Ammon's horn (tissue), 1 donor: ENCODE data around the gene CELSR1.

ENCODE experiments used
- DNase-seq: peaks from one replicate; pipeline ENCODE4 v3.0.0-alpha.2; 2016; ENCODE audit warnings: low spot score

CELSR1 gene

DNA sequence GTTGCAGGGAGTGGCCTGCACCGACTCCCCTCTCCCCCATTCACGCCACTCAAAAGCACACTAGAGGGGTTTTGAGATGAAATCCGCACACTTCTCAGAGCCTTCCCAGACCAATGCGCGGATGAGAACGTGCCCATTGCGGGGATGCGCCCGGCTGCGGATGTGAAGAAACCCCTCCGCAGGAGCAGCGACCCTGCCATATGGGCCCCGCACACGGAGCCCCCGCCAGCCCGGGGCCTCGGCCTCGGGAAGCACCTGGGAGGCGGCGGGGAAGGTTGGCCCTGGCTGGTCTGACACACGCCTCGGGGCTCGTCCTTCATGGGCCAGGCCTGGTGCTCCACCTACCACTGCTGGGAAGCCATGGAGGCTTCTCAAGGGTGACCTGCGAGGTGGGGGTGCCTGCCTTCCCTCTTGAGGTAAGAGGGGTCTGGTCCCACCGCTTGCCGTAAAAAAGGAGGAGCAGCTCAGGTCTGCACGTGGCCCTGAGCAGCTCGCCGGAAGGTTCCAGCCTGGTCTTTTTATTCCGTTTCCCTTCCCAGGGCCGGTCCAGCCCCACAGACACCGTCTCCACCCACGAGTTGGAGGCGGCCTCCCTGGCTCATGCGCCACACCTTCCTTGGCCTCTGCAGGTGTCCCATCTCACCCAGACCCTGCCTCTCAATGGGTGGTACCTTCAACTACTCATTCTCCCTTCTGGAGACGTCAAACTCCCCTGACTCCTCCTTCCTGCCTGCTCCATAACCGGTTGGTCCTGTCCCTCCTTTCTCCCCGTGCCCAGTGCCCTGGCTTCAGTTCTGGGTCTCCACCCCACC is 162.6 kb downstream of the CELSR1 start:
- DNase-seq: no peak

DNA sequence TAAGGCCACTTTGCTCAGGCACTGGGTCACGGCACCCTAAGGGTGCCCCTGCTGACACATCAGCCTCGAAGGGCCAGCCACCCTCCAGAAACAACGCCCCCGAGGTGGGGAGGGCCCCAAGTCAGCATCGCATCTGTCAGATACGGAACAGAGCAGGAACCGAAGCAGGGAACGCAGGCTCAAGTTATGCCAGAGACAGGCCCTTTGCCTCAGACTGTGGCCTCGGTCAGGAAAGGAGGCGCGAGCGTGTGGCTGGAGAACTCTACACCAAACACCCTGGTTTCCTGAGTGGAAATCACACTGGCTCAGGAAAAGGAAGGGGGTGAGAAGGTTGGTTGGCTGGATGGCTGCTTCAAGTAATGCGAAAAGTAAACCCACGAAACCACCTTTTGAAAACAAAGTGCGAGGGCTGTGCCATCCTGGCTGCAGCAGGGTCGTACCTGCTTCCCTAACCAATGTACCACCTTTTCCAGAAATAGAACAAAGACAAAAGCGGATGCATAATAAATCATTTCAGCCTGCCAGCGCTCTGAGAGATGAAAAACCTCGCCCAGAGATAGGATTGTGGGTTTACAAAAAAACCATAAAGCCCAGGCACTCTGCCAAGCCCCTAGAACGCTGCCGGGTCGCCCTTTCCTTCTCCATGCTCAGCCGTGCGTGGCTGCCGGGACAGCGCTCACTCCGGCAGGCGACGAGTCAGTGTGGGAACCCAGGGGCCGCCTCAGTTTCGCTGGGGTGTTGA is 163.3 kb downstream of the CELSR1 start:
- DNase-seq: no peak

DNA sequence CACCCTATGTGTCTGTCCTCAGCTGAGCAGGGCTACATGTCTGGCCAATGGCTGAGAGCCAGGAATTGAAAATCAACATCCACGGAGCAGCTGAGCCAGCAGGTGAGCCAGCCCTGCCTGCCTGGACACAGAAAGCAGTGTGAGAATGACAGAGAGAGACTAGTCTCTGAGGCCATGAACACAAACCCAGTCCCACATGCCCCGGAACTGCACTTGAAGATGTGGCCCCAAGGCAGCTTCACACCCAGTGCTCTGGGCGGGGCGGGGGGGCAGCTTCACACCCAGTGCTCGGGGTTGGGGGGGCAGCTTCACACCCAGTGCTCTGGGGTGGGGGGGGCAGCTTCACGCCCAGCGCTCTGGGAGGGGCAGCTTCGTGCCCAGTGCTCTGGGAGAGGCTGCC is 164.3 kb downstream of the CELSR1 start:
- DNase-seq: no peak

DNA sequence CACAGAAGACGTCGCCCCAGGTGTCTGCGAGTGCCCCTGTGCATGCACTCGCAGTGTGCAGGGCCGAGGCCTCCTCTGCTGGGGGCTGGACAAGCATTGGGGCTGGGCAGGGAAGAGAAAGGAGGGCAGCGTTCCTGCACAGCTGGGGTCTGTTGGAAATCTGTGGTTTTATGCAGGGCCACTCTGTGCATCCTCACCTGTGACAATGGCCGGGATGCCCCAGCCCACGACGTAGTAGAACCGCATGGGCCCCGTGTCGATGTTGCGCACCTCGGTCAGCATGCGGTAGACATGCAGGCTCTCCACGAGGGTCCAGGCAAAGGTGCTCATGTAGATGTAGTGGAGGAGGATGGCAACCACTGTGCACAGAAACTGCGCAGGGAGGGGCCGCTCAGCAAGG is 164.7 kb downstream of the CELSR1 start:
- DNase-seq: no peak

DNA sequence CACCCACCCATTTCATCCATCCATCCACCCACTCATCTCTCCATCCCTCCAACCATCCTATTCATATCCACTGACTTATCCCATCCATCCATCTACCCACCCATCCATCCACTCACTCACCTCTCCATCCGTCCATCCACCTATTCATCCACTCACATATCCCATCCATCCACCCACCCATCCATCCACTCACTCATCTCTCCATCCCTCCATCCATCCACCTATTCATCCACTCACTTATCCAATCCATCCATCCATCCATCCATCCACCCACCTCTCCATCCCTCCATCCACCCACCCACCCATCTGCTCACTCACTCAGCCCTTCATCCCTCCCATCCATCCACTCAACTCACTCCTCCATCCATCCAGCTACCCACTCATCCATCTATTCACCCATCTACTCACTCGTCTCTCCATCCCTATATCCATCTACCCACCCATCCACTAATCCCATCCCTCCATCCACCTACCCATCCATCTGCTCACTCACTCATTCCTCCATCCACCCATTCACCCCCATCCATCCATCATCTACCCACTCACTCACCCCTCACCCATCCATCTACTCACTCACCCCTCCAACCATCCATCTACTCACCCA is 165.7 kb downstream of the CELSR1 start:
- DNase-seq: no peak

DNA sequence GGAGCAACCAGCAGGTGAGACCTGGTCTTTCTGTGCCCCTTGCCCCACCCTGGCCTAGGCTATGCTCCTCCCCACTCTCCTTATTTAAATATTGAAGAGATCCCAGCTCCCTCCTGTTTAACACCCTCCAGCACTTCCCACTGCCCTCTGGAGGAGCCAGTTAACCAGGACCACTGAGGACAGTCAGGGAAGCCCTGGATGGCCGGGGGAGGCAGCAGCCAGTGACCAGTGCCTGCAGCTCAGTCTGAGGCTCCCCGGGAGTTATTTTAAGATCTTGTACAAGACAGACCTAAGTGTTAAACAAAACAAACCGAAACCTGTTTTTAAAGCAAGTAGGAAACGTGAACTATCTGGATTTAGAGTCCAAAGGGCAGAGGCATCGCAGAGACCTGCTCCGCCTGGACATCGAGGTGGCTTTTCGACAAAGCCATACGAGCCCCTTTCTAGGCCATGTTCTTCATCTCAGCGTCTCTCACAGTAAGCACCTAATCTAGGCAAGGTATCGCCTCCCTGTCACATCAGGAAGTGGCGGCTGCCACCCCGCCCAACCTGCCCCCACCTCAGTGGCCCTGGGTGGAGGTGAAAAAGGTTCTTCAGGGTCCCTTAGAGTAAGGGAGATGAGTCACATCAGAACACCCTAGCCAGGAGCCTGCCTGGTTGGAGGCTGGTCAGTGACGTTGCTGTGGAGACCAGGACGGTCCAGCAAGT is 166.7 kb downstream of the CELSR1 start:
- DNase-seq: no peak

DNA sequence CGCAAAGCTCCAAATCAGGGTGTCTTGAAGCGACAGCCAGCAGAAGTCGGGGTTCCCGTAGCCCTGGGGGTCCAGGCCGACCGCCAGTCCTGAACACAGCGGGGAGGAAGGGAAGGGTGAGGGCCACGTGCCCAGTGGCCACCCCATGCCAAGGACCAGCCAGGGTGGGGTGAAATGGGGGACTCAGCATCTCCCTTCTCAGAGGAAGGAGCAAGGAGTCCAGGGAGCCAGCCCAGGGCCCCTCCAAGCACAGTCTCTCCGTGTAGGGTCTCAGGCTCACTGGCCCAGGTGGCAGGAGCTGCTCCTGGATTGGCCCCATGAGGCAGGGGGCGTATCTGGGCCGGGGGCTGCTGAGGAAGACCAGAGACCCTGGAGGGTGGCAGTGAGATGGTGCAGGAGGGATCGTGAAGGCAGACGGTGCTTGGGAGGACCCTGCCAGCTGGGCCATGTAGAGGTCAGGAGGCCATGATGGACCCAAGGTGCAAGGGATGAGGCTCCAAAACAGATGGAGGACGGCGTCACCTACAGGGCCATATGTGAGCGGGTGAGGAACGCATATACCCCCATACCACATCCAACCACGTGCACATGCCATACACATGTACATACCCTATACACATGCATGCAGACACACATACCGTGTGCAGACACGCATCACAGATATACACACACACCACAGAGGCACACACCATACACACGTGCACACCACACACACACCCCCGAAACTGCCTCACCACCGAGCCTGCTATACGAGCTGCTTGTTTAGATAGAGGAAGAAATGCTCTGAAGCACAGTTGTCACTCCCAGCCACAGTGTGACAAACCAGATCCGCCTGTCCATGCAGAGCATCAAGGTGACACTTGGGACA is 167.5 kb downstream of the CELSR1 start:
- DNase-seq: no peak

DNA sequence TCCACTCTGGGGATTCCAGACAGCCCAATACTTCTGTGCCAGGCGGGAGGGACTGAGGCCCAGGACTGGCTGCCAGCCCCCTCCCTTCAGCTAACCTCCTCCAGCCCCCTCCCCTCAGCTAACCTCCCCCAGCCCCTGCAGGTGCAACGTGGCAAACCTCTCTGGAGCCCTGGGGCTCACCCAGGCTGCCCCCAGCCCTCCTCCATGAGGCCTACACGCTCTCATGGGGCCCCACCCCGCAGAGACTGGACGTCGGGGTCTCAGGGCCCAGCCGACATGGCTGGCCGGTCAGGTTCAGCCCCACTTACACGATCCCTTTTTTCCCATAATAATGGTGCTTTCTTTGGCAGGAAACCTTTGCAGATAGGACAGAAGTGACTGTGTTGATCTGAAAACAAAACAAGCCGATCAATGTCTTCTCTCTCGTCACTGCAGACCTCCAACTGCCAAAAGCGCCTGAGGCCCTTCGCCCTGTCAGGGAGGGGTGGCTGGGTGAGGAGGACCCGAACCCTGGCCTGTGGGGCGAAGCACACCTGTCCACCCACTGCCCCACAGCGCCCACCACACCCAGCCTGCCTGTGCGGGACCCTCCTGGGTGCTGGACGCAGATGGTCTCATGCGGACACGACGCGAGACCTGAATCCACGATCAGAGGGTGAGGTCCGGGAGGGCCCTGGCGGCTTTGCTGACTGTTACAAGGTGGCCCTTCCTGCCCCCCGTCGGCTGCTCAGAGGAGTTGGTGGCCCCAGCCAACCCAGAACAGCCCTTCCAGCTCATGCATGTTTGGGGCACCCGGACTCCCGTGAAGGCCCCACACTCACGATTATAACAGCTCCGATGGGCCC is 168.3 kb downstream of the CELSR1 start:
- DNase-seq: no peak

DNA sequence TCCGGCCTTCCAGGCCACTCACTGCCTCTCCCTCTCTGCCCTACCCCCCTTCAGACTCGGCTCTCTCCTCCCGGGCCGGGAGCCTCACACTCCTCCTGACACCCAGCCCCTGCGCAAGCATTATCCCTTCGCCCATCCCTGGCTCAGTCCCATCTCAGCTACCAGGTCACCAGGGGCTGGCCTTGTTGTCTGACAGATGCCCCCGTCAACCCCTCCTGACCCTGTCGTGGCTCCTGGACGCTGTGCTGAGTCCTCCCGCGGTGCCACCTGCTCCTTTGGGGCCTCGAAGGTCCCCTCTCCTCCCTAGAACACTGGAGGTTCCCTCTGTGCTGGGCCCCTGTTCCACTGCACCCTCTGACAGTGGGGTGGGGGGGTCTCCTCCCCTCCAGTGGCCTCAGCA is 169.0 kb downstream of the CELSR1 start:
- no peak for DNase-seq

DNA sequence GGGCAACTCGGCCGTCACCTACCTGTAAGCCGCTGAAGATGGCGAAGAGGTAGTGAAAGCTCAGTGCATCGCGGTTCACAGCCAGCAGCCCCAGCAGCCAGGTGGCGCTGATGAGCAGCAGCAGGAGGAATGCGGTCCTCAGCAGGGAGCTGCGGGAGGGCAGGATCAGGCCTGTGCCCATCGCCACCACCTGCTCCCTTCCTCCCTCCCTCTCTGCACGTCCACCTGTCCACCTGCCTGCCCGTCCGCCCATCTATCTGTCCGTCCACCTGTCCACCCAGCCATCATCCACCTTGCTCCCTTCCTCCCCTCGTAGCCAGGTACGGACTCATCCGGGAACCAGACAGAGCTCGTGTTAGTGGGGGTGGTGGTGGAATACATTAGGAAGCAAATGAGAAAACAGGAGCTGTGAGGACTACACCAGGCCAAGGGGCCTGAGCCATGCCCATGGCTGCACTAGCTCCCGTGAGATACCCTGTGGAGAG is 169.7 kb downstream of the CELSR1 start:
- DNase-seq: peak; percentile 40

DNA sequence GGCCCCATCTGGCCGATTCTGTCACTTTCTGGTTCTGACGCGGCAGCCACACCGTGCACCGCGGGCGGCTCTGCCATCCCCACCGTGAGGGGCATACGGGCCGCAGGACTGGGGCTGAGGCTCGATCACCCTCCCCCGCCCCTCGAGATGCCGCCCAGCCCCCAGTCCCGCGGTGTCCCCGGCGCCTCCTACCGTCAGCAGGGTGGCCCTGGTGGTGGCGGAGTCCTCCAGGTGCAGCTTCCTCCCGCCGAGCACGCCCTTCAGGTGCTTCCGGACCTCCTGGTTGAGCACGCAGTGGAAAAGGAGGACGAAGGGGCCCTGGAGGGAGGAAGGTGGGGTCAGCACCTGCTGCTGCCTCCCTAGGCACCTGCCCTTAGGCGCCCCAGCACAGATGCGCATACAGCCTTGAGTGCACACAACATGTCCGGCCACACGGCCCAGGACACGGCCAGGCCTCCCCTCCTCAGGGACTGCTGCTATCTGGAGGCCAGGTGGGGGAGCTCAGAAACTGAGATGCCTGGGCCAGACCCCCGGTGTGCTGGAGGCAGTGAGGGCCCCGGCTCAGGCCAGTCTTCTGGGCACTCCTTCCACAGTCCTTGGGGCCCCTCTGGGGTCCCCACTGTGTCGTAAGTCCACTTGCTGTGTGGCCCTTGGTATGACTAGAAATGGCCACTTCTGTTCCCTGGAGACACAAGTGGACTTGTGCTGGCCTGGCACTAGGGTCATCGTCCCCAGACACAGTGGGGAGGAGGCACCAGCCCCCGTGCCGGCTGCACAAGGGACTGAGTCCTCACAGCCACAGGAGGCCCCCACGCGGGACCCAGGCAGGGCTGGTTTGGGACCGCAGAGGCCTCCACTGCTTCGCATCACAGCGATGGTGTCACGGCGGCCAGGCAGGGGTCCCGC is 170.4 kb downstream of the CELSR1 start:
- DNase-seq: no peak

DNA sequence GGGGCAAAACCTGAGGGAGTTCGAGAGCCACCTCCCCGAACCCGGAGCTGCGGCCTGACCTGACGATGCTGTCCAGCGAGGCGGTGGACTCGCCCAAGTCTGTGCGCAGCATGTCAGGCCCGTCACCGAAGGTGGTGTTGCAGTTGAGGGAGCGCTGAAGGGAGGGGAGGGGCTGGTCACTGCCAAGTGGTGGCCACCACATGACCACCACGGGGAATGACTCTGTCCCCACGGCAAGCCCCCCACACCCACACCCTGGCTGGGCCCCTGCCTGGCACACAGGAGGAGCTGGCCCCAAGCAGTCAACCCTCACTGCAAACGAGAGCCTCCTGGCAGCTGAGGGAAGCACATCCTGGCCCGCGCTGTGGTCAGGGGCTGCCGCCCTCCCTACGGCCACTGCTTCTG is 171.1 kb downstream of the CELSR1 start:
- DNase-seq: no peak

DNA sequence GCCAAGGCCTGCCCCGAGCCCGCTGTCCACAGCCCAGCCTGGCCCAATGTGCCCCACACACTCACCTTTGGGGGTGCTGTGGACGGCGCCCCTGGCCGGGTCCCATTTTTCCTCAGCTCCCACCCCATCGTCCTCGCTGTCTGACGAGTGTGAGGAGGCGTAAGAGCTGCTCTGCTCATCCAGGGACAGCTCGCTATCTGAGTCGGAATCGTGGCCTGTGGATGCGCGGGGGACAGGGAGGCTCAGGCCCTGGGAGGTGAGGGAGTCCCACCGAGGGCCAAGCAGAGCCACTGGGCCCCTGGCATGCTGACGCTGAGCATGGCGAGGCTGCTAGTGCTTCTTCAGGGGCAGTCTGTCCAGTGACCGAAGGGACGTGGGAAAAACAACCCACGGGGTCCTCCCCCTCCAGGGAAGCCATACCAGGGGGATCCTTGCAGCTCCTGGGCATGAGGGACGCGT is 172.2 kb downstream of the CELSR1 start:
- no peak for DNase-seq

DNA sequence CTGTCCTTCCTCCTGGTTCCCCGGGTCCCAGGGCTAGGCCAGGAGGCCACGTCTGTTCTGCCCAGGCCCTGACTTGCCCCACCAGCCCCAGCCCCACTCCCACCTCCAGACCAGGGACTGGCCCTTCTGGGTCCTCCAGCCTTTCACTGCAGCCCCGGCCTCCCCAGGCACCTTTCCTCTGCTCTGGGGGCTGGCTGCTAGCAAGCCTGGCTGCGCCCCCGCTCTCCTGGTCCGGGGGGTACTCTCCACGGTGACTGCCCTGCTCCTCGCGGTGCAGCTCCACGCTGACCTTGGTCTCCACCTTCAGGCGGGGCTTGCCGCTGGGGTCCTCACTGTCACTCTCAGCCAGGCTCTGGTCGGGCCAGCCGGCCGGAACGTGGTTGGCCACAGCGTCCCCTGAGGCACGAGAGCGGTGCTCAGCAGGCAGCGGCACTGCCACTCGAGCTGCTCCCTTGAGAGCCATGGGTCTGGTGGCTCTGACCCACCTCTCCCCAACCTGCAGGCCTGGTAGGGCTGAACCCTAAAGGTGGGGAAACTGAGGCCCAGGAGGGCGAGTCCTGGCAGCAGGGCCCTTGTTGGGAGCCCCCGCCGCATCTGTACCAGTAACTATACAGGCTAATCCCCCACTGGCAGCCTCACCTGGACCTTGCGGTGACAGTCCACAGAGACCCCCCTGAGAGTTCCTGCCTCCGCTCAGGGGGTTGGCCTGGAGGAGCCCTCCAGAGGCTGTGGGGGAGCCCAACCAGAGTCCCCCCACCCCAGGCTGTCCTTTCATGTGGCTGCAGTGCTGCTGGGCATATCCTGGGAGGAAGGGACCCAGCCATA is 172.9 kb downstream of the CELSR1 start:
- DNase-seq: no peak

DNA sequence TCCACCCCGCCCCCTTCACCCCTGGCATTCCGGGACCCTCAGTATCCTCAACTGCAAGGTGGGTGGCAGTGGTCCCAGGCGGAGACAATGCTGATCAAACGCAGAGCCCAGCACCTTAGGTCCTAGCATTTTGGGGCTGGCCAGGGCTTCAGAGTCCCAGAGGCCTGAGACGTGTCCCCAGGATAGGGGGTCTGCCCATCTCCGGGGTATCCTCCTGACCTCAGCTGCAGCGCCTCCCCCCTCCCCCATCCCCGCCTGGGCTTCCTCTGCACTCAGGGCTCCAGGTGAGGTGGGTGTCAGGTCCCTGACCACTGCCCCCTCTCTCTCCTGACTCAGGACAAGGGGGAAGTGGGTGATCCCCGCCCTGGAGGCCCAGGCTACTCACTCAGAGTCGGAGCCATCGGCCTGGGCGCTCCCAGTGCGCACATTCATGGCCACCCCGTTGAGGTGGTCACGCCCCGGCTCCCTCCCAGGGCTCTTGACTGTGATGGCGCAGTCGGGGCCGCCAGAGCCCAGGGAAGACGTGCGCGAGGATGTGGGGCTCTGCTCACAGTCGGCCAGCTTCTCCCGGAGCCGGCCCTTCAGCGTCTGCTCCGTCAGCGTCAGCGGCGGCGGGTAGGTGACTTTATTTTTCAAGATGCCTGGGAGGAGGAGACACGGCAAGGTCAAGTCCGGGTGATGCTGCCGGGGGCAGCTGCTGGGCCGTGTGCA is 173.7 kb downstream of the CELSR1 start:
- no peak for DNase-seq

DNA sequence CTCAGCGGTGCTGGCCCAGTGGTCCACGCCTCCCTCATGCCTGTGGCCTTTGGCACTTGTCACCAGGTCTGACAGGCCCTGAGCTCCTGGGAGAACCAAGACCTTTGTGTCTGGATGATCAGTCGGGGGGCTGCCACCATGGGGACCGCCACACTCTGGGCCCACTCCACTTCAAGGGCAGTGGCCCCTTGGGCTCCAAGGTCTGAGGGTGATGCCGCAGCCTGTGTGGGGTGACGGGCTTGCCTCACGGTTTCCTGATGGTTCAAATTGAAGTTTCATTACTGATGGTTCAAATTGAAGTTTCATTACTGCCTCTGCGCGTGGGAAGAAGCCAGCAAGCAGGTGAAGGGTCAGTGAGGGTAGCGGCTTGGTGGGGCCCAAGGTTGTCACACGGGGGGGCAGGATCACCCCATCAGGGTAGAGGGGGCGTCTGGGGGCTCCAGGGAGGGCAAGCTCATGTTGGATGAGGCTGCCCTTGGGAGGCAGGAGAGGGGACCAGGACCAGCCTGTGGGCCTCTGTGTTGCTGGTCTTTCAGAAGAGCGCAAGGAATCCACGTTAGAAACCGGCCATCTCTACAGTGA is 174.4 kb downstream of the CELSR1 start:
- DNase-seq: no peak

DNA sequence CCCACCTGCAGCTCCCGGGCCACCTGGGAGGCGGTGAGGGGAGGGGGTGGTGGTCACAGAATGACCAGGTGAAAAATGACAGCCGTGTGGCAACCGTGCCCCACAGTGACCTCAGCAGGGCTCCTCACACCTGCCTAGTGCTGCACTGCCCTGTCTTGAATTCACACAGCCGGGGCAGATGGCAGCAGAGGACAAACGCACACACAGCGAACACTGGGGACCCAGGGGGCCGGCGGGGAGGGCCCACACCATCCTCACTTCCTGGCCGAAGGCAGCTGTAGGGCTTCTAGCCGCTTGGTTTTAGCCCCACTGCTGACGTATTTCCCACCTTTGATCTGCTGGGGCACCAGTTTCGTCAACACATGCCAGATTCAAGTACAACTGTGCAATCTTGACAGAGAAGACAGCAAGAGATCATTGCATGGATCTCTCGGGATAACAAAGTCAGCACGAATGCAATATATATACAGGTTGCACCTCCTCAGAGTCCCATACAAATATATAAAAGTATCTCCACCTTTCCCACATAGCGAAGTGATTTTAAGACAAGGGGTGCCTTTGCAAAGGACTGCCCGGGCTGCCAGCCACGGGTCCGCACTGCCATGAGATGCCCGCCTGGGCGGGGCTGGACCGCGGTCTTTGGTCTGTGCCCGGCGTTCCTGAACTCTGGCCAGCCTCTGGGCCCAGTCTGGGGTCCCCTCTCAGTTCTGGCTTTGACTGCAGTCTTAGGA is 175.1 kb downstream of the CELSR1 start:
- DNase-seq: no peak
